HFFc6 (cell line): ENCODE measurements around the gene LRRC8C. TPM values are rescaled to one million over a fixed set of nuclear protein-coding genes. Genes with fewer than 3 reads are reported as not detected.

Experiments
- DNase-seq: peaks from one replicate; pipeline ENCODE4 v3.0.0-alpha.2; 2018
- H3K27ac Mint-ChIP-seq: 2 replicates; pipeline ENCODE4 v1.8.0; 2020; ENCODE audit warnings: mild to moderate bottlenecking, mixed read lengths
- H3K27me3 Mint-ChIP-seq: 2 replicates; pipeline ENCODE4 v1.8.0; 2021; ENCODE audit warnings: mild to moderate bottlenecking, moderate library complexity, mixed read lengths; ENCODE audit not compliant: insufficient read depth
- H3K36me3 Mint-ChIP-seq: 2 replicates; pipeline ENCODE4 v1.8.0; 2021; ENCODE audit warnings: low read depth, mixed read lengths
- H3K4me1 Mint-ChIP-seq: 2 replicates; pipeline ENCODE4 v1.8.0; 2020; ENCODE audit warnings: low read depth, mixed read lengths
- H3K4me3 Mint-ChIP-seq: 2 replicates; pipeline ENCODE4 v1.8.0; 2020; ENCODE audit warnings: mild to moderate bottlenecking, moderate library complexity, mixed read lengths
- H3K9me3 Mint-ChIP-seq: 2 replicates; pipeline ENCODE4 v1.8.0; 2020; ENCODE audit warnings: mild to moderate bottlenecking, mixed read lengths
- CTCF ChIP-seq: fragments of 200-600 bp; sonication (generic); IDR thresholded peaks from 2 replicates; pipeline ENCODE4 v1.5.0; 2021; ENCODE audit warnings: antibody characterized with exemption, mild to moderate bottlenecking
- total RNA-seq, 6 experiments: library from RNA; stranded (reverse); fragmentation: NEBNext Ultra II Directional; extraction: Animal tissue kit (Norgen Biotek cat#: 25700); gene quantifications; 2 replicates in 1 of 6; 3 replicates in 5 of 6; pipeline ENCODE4 v1.2.3, GENCODE V29; 2021

Gene LRRC8C
- total RNA-seq, 6 experiments from 2014 or later = 5.0 to 13.7 (median 10.9) TPM

GRCh38 chr1:89767618-89768017, 134.7 kb downstream of the LRRC8C start:
- no peak overlapping the region for H3K27ac Mint-ChIP-seq
- DNase-seq = no peak
- no peak for TF ChIP-seq CTCF
- peaks cover 12% of the 10 kb centered on the region for H3K27me3 Mint-ChIP-seq
- H3K4me1 Mint-ChIP-seq = peaks cover 13% of the 10 kb centered on the region
- no peaks in the 10 kb centered on the region for H3K9me3 Mint-ChIP-seq
- H3K36me3 Mint-ChIP-seq = no peaks in the 10 kb centered on the region
- no peak overlapping the region for H3K4me3 Mint-ChIP-seq

Other genes starting within 250 kb of the LRRC8C start
- gene LRRC8B, start 108.3 kb upstream of the LRRC8C start, total RNA-seq = under 1 TPM; 0.07 to 0.57 (median 0.15) TPM
- 10 to 100 TPM; 33.5 to 46.7 (median 41.8) TPM for gene LRRC8D, start 187.9 kb downstream of the LRRC8C start, total RNA-seq